Astrocyte (in vitro differentiated cells and primary cell): ENCODE measurements around the gene MYO6.
"Not testable (repeated sequence)": the region's sequence is repeated elsewhere in the genome, so short reads cannot be mapped to it uniquely, and the experiment has no call there.

Experiments used
- CTCF ChIP-seq: IDR thresholded peaks from 2 replicates; pipeline ENCODE4 v1.5.1; 2011; ENCODE audit warnings: low read depth, mild to moderate bottlenecking, inconsistent platforms, low read length, moderate library complexity; ENCODE audit not compliant: insufficient read depth
- EZH2 ChIP-seq: IDR thresholded peaks from 2 replicates; pipeline ENCODE4 v1.6.1; 2012; ENCODE audit warnings: mild to moderate bottlenecking, low read length, inconsistent platforms; ENCODE audit not compliant: insufficient read depth

DNA sequence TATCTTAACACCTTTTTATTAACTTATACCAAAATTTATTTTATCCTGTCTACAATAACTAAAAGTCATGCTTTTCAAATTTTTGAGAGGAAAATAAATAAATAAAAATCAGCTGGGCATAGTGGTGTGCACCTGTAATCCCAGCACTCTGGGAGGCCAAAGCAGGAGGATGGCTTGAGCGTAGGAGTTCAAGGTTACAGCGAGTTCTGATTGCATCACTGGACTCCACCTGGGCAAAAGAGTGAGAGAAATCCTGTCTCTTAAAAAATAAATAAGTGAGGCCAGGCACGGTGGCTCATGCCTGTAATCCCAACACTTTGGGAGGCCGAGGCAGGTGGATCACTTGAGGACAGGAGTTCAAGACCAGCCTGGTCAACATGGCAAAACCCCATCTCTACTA, 40.7 kb upstream of the MYO6 start:
- TF ChIP-seq CTCF, EZH2: not testable (repeated sequence)
